ENCODE measurements around the gene SUSD4.
A peak's percentile ranks its signal among the peaks of the same experiment; 100 is the strongest.

Gene SUSD4

DNA sequence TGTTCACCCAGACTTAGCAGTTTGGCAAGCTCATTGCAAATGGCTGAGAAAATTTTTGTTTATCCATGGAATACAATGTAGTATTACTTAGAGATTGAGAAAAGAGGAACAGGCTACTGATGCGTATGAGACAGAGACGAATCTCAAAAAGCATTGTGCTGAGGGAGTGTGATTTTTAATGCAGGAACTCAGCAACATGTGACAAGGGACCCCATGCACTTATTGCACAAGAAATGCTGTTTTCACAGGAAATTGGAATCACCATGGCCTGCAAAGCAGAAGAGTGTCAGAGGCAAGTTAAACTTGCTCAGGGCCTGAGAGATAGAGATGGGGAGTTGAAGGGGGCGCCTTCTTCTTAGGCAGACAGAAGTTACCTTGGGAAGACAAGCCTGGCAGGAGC, 188.3 kb downstream of the SUSD4 start:
- DNase-seq = peak; percentile 6 to 12

DNA sequence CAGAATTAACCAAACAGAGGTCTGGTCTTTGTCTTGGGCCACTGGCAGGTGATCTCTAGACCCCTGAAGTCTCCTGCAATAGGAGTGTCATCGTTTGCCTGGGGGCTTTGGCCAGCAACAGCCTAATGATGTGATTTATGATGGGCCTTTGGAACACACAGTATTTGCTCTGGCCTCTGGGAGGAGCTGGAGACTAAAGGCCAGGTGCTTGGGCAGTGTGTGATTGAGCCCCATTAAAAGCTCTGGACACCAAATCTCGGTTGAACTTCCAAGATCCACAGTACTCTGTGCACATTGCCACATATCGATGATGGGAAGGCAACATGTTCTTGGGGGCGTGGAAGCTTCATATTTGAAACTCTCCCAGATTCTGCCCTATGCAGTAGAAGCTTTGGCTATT, 188.9 kb downstream of the SUSD4 start:
- no peak for DNase-seq
